ENCODE data around the gene GLYATL1.

GLYATL1 gene

GRCh38 chr11:58905721-58906547 lies 33.4 kb upstream of the GLYATL1 start:
- peak; percentile 41 for TF ChIP-seq CTCF (conservative IDR thresholded peaks at IDR 0.05)

GRCh38 chr11:58907780-58908179 lies 31.5 kb upstream of the GLYATL1 start:
- H3K27ac ChIP-seq, result no peak overlapping the region
- no peak for TF ChIP-seq CTCF (conservative IDR thresholded peaks at IDR 0.05)

More at GRCh38 chr11:58905721-58906547, 33.4 kb upstream of the GLYATL1 start:
- peak overlapping the region; percentile 43 for H3K27ac ChIP-seq

GRCh38 chr11:58912124-58912523 lies 27.2 kb upstream of the GLYATL1 start:
- no peak overlapping the region for H3K27ac ChIP-seq
- no peak for TF ChIP-seq CTCF (conservative IDR thresholded peaks at IDR 0.05)

- H3K27ac ChIP-seq, result no peak overlapping the region
- TF ChIP-seq CTCF (conservative IDR thresholded peaks at IDR 0.05), result no peak
These were observed 25.6 kb upstream of the GLYATL1 start for GRCh38 chr11:58913685-58914084.

- H3K27ac ChIP-seq, result no peak overlapping the region
- TF ChIP-seq CTCF (conservative IDR thresholded peaks at IDR 0.05), result no peak
These were observed 24.3 kb upstream of the GLYATL1 start for GRCh38 chr11:58914821-58915543.

- no peak overlapping the region for H3K27ac ChIP-seq
- no peak for TF ChIP-seq CTCF (conservative IDR thresholded peaks at IDR 0.05)
These were observed 22.7 kb upstream of the GLYATL1 start for GRCh38 chr11:58916637-58917036.

GRCh38 chr11:58917159-58917783 lies 22.0 kb upstream of the GLYATL1 start:
- H3K27ac ChIP-seq, result no peak overlapping the region
- TF ChIP-seq CTCF (conservative IDR thresholded peaks at IDR 0.05), result no peak

Data from VCaP (cell line).